Thoracic aorta (tissue), 2 donors: Measurements from ENCODE around the gene DACT3. TPM values are rescaled to one million over a fixed set of nuclear protein-coding genes. Genes with fewer than 3 reads are reported as not detected.

ENCODE experiments used
- ATAC-seq: fragments of 150-250 bp; one replicate; pipeline ENCODE4 v1.8.0; 2017; ENCODE audit warnings: low read depth; ENCODE audit not compliant: insufficient number of reproducible peaks, low FRiP score
- DNase-seq: peaks from one replicate; pipeline ENCODE4 v3.0.0-alpha.2; 2020; ENCODE audit warnings: low spot score
- H3K27ac ChIP-seq, 2 donors: fragments of 200-600 bp; sonication (generic); 1 replicate in 1 of 2; 2 replicates in 1 of 2; pipeline ENCODE4 v1.5.1; 2016; ENCODE audit warnings: mild to moderate bottlenecking in 2 of 2, moderate library complexity in 2 of 2
- H3K27me3 ChIP-seq: fragments of 200-600 bp; sonication (generic); replicated peaks from 2 replicates; pipeline ENCODE4 v1.6.0; 2016; ENCODE audit warnings: mild to moderate bottlenecking; ENCODE audit not compliant: insufficient read depth
- H3K36me3 ChIP-seq: fragments of 200-600 bp; sonication (generic); one replicate; pipeline ENCODE4 v1.5.1; 2016
- H3K4me1 ChIP-seq, 2 donors: fragments of 200-600 bp; sonication (generic); 1 replicate in 1 of 2; 2 replicates in 1 of 2; pipeline versions ENCODE4 v1.5.1 to v1.6.0; 2016; ENCODE audit warnings: low read depth in 2 of 2, mild to moderate bottlenecking in 1 of 2; ENCODE audit not compliant: control insufficient read depth in 1 of 2
- H3K4me3 ChIP-seq: fragments of 200-600 bp; sonication (generic); 2 replicates; pipeline ENCODE4 v1.5.1; 2016; ENCODE audit warnings: mild to moderate bottlenecking
- H3K9me3 ChIP-seq: fragments of 200-600 bp; sonication (generic); 2 replicates; pipeline ENCODE4 v1.5.1; 2016
- CTCF ChIP-seq: fragments of 200-600 bp; sonication (generic); IDR thresholded peaks from one replicate; pipeline ENCODE4 v1.5.1; 2019; ENCODE audit warnings: antibody characterized with exemption
- total RNA-seq, 2 donors: library from RNA; depleted of rRNA; stranded (reverse); fragments of >200 nt; gene quantifications; one replicate each; pipeline versions ENCODE4 v1.1.0 to v1.2.3, GENCODE V29; 2016

Gene DACT3
- total RNA-seq, 2 donors from 2014 or later: 118 to 138 TPM

- peak overlapping the region; percentile 89 to 96 for H3K27ac ChIP-seq
- no peak for TF ChIP-seq CTCF
- peaks cover 32 to 58% of the 10 kb centered on the region in 2 donors for H3K4me1 ChIP-seq
- no peaks in the 10 kb centered on the region for H3K27me3 ChIP-seq
- no peaks in the 10 kb centered on the region for H3K9me3 ChIP-seq
- H3K4me3 ChIP-seq: peak overlapping the region; percentile 53
- ATAC-seq (no peak), DNase-seq (no peak)
- peaks cover 35% of the 10 kb centered on the region for H3K36me3 ChIP-seq
Observed at GRCh38 chr19:46605356-46605821, 55.6 kb downstream of the DACT3 start.

- no peak for TF ChIP-seq CTCF
- peak overlapping the region; percentile 89 to 96 for H3K27ac ChIP-seq
- H3K9me3 ChIP-seq: no peaks in the 10 kb centered on the region
- peaks cover 32 to 63% of the 10 kb centered on the region in 2 donors for H3K4me1 ChIP-seq
- DNase-seq (no peak), ATAC-seq (no peak)
- H3K27me3 ChIP-seq: no peaks in the 10 kb centered on the region
- H3K36me3 ChIP-seq: peaks cover 32% of the 10 kb centered on the region
- peak overlapping the region; percentile 53 for H3K4me3 ChIP-seq
Observed at GRCh38 chr19:46604781-46605355, 56.1 kb downstream of the DACT3 start.

- Histone ChIP-seq H3K27me3 (no peaks in the 10 kb centered on the region), H3K4me3 (peak overlapping the region; percentile 99), H3K27ac (peak overlapping the region; percentile 89 to 96), H3K36me3 (peaks cover 22% of the 10 kb centered on the region), H3K4me1 (peaks cover 32 to 64% of the 10 kb centered on the region in 2 donors), H3K9me3 (no peaks in the 10 kb centered on the region)
- DNase-seq (no peak), ATAC-seq (no peak)
- no peak for TF ChIP-seq CTCF
Observed at GRCh38 chr19:46603752-46604231, 57.2 kb downstream of the DACT3 start.

- peaks cover 32 to 64% of the 10 kb centered on the region in 2 donors for H3K4me1 ChIP-seq
- DNase-seq: no peak
Observed at GRCh38 chr19:46603195-46603637, 57.8 kb downstream of the DACT3 start.

More at GRCh38 chr19:46603195-46603637, 57.8 kb downstream of the DACT3 start:
- H3K4me3 ChIP-seq: peak overlapping the region; percentile 99
- H3K27ac ChIP-seq: peak overlapping the region; percentile 89 to 96
- TF ChIP-seq CTCF: no peak
- no peaks in the 10 kb centered on the region for H3K27me3 ChIP-seq
- peaks cover 16% of the 10 kb centered on the region for H3K36me3 ChIP-seq
- no peak for ATAC-seq
- H3K9me3 ChIP-seq: no peaks in the 10 kb centered on the region
